ENCODE measurements around the gene PRR23C.
"Not testable (repeated sequence)": the region's sequence is repeated elsewhere in the genome, so short reads cannot be mapped to it uniquely, and the experiment has no call there.

The PRR23C gene

GRCh38 chr3:139043554-139044365 lies 932 bp downstream of the PRR23C start:
- whole genome bisulfite sequencing (ENCODE audit: extremely low coverage, insufficient coverage, insufficient read length) = no CpG with 5 or more reads among the region's 50 CpGs
- DNase-seq = no peak

GRCh38 chr3:139037478-139037877 lies 7.2 kb downstream of the PRR23C start:
- no peak overlapping the region for H2BK5ac ChIP-seq (ENCODE audit: low read depth, low read length, poor library complexity)
- H2BK12ac ChIP-seq (ENCODE audit: low read length) = no peak overlapping the region
- H3K27ac ChIP-seq (ENCODE audit: low read depth, low read length) = no peak overlapping the region
- H3K23ac ChIP-seq (ENCODE audit: low read length) = no peak overlapping the region
- H3K36me3 ChIP-seq (ENCODE audit: control insufficient read depth in 1 of 2, insufficient read depth in 2 of 2, low read length in 2 of 2) = no peaks in the 10 kb centered on the region
- H4K91ac ChIP-seq (ENCODE audit: low read depth, low read length) = no peak overlapping the region
- H2BK120ac ChIP-seq (ENCODE audit: insufficient read depth, low read length, poor library complexity) = no peak overlapping the region
- no peak overlapping the region for H2AK5ac ChIP-seq (ENCODE audit: low read length)
- no peak overlapping the region for H4K8ac ChIP-seq (ENCODE audit: low read depth, low read length)
- no peaks in the 10 kb centered on the region for H3K79me1 ChIP-seq (ENCODE audit: low read length)
- H3K4ac ChIP-seq (ENCODE audit: low read depth, low read length) = no peak overlapping the region
- no peaks in the 10 kb centered on the region for H3K27me3 ChIP-seq (ENCODE audit: insufficient read depth, low read length)
- no peak overlapping the region for H3K9ac ChIP-seq (ENCODE audit: low read length)
- no peaks in the 10 kb centered on the region for H3K79me2 ChIP-seq (ENCODE audit: control insufficient read depth, insufficient read depth, low read length, poor library complexity)
- H2AFZ ChIP-seq (ENCODE audit: insufficient read depth, low read length, poor library complexity) = no peak overlapping the region
- no peak overlapping the region for H3K4me2 ChIP-seq (ENCODE audit: low read length)
- no peak overlapping the region for H3K18ac ChIP-seq (ENCODE audit: low read length)
- H3K4me3 ChIP-seq (ENCODE audit: low read depth, low read length) = no peak overlapping the region
- no peaks in the 10 kb centered on the region for H3K4me1 ChIP-seq (ENCODE audit: control insufficient read depth in 1 of 2, insufficient read depth in 2 of 2, low read length in 2 of 2)
- no CpG with 5 or more reads among the region's 6 CpGs for WGBS (ENCODE audit: extremely low coverage, insufficient coverage, insufficient read length)
- no peak overlapping the region for H3K14ac ChIP-seq (ENCODE audit: low read length)
- H3K9me3 ChIP-seq (ENCODE audit: insufficient read depth, low read depth, low read length) = no peaks in the 10 kb centered on the region
- DNase-seq = no peak
- no peak overlapping the region for H4K12ac ChIP-seq (ENCODE audit: low read depth, low read length)

More at GRCh38 chr3:139043554-139044365, 932 bp downstream of the PRR23C start:
- H3K18ac ChIP-seq (ENCODE audit: low read length) = no peak overlapping the region
- no peaks in the 10 kb centered on the region for H3K79me2 ChIP-seq (ENCODE audit: control insufficient read depth, insufficient read depth, low read length, poor library complexity)
- no peaks in the 10 kb centered on the region for H3K36me3 ChIP-seq (ENCODE audit: control insufficient read depth in 1 of 2, insufficient read depth in 2 of 2, low read length in 2 of 2)
- no peaks in the 10 kb centered on the region for H3K79me1 ChIP-seq (ENCODE audit: low read length)
- H2BK5ac ChIP-seq (ENCODE audit: low read depth, low read length, poor library complexity) = no peak overlapping the region
- H3K4me3 ChIP-seq (ENCODE audit: low read depth, low read length) = no peak overlapping the region
- H2BK12ac ChIP-seq (ENCODE audit: low read length) = no peak overlapping the region
- no peak overlapping the region for H3K14ac ChIP-seq (ENCODE audit: low read length)
- no peak overlapping the region for H3K4ac ChIP-seq (ENCODE audit: low read depth, low read length)
- no peak overlapping the region for H3K27ac ChIP-seq (ENCODE audit: low read depth, low read length)
- no peak overlapping the region for H2AK5ac ChIP-seq (ENCODE audit: low read length)
- peaks cover 10% of the 10 kb centered on the region for H3K9me3 ChIP-seq (ENCODE audit: insufficient read depth, low read depth, low read length)
- H2AFZ ChIP-seq (ENCODE audit: insufficient read depth, low read length, poor library complexity) = no peak overlapping the region
- H3K9ac ChIP-seq (ENCODE audit: low read length) = no peak overlapping the region
- H3K23ac ChIP-seq (ENCODE audit: low read length) = no peak overlapping the region
- H3K4me2 ChIP-seq (ENCODE audit: low read length) = no peak overlapping the region
- H4K8ac ChIP-seq (ENCODE audit: low read depth, low read length) = no peak overlapping the region
- no peaks in the 10 kb centered on the region for H3K4me1 ChIP-seq (ENCODE audit: control insufficient read depth in 1 of 2, insufficient read depth in 2 of 2, low read length in 2 of 2)
- H2BK120ac ChIP-seq (ENCODE audit: insufficient read depth, low read length, poor library complexity) = no peak overlapping the region
- H4K91ac ChIP-seq (ENCODE audit: low read depth, low read length) = no peak overlapping the region
- H3K27me3 ChIP-seq (ENCODE audit: insufficient read depth, low read length) = no peaks in the 10 kb centered on the region
- no peak overlapping the region for H4K12ac ChIP-seq (ENCODE audit: low read depth, low read length)

- Histone ChIP-seq H2AFZ (ENCODE audit: insufficient read depth, low read length, poor library complexity) (no peak overlapping the region), H3K18ac (ENCODE audit: low read length) (no peak overlapping the region), H4K8ac (ENCODE audit: low read depth, low read length) (no peak overlapping the region), H2BK12ac (ENCODE audit: low read length) (no peak overlapping the region), H2AK5ac (ENCODE audit: low read length) (no peak overlapping the region), H3K27me3 (ENCODE audit: insufficient read depth, low read length) (no peaks in the 10 kb centered on the region), H3K79me2 (ENCODE audit: control insufficient read depth, insufficient read depth, low read length, poor library complexity) (no peaks in the 10 kb centered on the region), H3K79me1 (ENCODE audit: low read length) (no peaks in the 10 kb centered on the region), H2BK5ac (ENCODE audit: low read depth, low read length, poor library complexity) (no peak overlapping the region), H3K27ac (ENCODE audit: low read depth, low read length) (no peak overlapping the region), H3K9ac (ENCODE audit: low read length) (no peak overlapping the region), H4K12ac (ENCODE audit: low read depth, low read length) (no peak overlapping the region), H3K4me2 (ENCODE audit: low read length) (no peak overlapping the region), H3K23ac (ENCODE audit: low read length) (no peak overlapping the region), H3K36me3 (ENCODE audit: control insufficient read depth in 1 of 2, insufficient read depth in 2 of 2, low read length in 2 of 2) (no peaks in the 10 kb centered on the region), H2BK120ac (ENCODE audit: insufficient read depth, low read length, poor library complexity) (no peak overlapping the region), H3K4me1 (ENCODE audit: control insufficient read depth in 1 of 2, insufficient read depth in 2 of 2, low read length in 2 of 2) (no peaks in the 10 kb centered on the region), H3K4ac (ENCODE audit: low read depth, low read length) (no peak overlapping the region), H4K91ac (ENCODE audit: low read depth, low read length) (no peak overlapping the region), H3K4me3 (ENCODE audit: low read depth, low read length) (no peak overlapping the region), H3K9me3 (ENCODE audit: insufficient read depth, low read depth, low read length) (no peaks in the 10 kb centered on the region), H3K14ac (ENCODE audit: low read length) (no peak overlapping the region)
- WGBS (ENCODE audit: extremely low coverage, insufficient coverage, insufficient read length) = no CpG with 5 or more reads among the region's 2 CpGs
- no peak for DNase-seq
Observed at GRCh38 chr3:139032326-139033002, 12.2 kb downstream of the PRR23C start.

GRCh38 chr3:139030576-139030975 lies 14.1 kb downstream of the PRR23C start:
- H4K8ac ChIP-seq (ENCODE audit: low read depth, low read length); H3K9me3 ChIP-seq (ENCODE audit: insufficient read depth, low read depth, low read length); H3K4me3 ChIP-seq (ENCODE audit: low read depth, low read length); H3K4me1 ChIP-seq (ENCODE audit: control insufficient read depth in 1 of 2, insufficient read depth in 2 of 2, low read length in 2 of 2); H4K12ac ChIP-seq (ENCODE audit: low read depth, low read length); H3K4me2 ChIP-seq (ENCODE audit: low read length); DNase-seq; H2BK12ac ChIP-seq (ENCODE audit: low read length); H3K9ac ChIP-seq (ENCODE audit: low read length); H3K79me2 ChIP-seq (ENCODE audit: control insufficient read depth, insufficient read depth, low read length, poor library complexity); H3K18ac ChIP-seq (ENCODE audit: low read length); H2AFZ ChIP-seq (ENCODE audit: insufficient read depth, low read length, poor library complexity); H3K4ac ChIP-seq (ENCODE audit: low read depth, low read length); H3K14ac ChIP-seq (ENCODE audit: low read length); H2BK5ac ChIP-seq (ENCODE audit: low read depth, low read length, poor library complexity); H3K23ac ChIP-seq (ENCODE audit: low read length); H2BK120ac ChIP-seq (ENCODE audit: insufficient read depth, low read length, poor library complexity); H3K79me1 ChIP-seq (ENCODE audit: low read length); H3K36me3 ChIP-seq (ENCODE audit: control insufficient read depth in 1 of 2, insufficient read depth in 2 of 2, low read length in 2 of 2); H3K27me3 ChIP-seq (ENCODE audit: insufficient read depth, low read length); H3K27ac ChIP-seq (ENCODE audit: low read depth, low read length); H2AK5ac ChIP-seq (ENCODE audit: low read length); H4K91ac ChIP-seq (ENCODE audit: low read depth, low read length): not testable (repeated sequence)

All from trophoblast cell (in vitro differentiated cells and primary cell).